Measurements from ENCODE around the gene GPR137.
"Not testable (repeated sequence)": the region's sequence is repeated elsewhere in the genome, so short reads cannot be mapped to it uniquely, and the experiment has no call there.

Gene GPR137

DNA sequence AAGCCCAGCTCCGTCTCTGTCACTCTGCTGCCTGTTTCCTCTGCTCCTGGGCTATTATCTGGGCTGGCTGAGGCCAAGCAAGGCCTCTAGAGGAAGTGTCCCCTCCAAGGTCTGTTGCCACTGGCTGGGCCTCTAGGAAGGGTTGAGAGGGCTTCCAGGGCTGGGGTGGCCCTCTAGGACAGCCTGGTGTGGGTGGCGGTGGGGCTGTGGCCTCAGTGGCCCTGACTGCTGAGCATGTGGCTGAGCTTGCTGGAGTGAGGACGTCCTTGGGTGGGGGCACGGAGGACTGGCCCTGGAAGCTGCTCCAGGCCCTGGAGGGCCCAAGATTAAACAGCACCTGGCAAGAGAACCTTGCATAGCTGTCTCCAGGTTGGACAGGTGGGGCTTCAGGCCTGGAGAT is 38.3 kb downstream of the GPR137 start:
- DNase-seq, result not testable (repeated sequence)

DNA sequence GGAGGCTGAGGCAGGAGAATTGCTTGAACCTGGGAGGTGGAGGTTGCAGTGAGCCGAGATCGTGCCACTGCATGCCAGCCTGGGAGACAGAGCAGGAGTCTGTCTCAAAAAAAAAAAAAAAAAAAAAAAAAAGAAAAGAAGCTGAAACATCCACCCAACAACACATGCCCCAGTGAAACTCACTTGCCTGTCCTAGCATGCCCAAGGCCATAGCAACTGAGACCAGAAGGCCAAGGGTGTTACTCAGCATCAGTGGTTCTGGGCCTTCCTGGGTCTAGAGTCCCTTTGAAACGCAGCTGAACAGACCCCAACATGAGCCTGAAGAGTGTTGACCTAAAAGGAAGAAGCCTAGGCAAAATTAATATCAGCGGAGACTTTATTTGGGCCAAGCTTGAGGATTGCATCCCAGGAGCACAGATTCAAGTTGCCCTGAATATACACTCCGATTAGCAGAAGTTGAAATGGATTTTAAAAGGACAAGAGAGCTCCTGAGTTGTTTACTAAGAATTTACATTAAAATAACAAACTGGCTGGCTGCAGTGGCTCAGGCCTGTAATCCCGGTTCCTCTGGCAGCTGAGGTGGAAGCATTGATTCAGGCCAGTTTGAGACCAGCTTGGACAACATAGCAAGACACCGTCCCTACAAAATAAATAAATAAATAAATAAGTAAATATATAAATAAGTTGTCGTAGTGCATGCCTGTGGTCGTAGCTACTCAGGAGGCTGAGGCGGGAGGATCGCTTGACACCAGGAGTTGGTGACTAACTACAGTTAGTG is 39.2 kb downstream of the GPR137 start:
- no peak for DNase-seq

DNA sequence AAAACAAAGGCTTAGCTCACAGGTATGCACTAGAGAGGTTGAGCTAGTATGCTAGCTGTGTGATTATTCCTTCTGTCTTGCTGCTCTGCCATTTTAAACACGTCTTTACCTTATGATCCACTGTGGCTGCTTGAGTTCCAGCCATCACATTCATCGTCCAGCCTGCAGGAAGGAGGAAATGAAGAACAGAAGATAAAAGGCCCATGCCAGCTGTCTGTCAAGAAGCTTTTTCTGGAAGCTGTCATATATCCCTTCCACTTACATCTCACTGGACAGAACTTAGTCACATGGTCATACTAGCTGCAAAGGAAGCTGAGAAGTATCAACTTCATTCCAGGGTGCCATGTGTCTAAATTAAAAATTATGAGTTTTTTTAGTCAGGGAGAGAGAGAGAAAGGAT is 41.7 kb downstream of the GPR137 start:
- DNase-seq, result no peak

DNA sequence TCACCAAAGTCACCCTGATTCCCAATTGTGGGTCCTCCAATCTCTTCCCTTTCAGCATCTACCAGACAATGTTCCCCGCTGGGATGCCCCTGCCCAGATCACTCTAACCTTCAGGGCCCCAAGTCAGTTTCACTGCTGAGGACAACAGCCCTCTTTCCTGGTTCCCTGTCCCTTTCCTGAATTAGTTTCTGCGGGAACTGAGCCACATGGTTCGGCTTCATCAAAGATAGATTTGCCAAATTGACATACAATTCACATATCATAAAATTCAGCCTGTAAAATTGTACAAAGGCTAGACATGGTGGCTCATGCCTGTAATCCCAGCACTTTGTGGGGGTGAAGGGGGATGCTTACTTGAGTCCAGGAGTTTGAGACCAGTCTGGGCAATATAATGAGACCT is 42.3 kb downstream of the GPR137 start:
- DNase-seq, result no peak

DNA sequence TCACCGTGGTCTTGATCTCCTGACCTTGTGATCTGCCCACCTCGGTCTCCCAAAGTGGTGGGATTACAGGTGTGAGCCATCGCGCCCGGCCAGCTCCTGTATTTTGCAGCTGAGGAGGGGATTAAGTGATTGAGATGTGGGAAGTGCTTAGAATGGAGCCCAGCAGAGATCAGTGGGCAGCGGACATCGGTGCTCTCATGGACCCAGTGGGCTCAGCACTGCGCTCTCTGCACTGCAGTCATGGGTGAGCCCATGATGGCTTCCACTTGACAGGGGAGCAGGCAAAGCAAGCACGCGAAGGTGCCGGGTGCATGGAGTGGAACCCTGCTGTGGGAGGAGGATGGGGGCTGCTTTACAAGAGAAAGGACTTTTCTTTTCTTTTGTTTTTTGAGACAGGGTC is 45.2 kb downstream of the GPR137 start:
- DNase-seq, result no peak

DNA sequence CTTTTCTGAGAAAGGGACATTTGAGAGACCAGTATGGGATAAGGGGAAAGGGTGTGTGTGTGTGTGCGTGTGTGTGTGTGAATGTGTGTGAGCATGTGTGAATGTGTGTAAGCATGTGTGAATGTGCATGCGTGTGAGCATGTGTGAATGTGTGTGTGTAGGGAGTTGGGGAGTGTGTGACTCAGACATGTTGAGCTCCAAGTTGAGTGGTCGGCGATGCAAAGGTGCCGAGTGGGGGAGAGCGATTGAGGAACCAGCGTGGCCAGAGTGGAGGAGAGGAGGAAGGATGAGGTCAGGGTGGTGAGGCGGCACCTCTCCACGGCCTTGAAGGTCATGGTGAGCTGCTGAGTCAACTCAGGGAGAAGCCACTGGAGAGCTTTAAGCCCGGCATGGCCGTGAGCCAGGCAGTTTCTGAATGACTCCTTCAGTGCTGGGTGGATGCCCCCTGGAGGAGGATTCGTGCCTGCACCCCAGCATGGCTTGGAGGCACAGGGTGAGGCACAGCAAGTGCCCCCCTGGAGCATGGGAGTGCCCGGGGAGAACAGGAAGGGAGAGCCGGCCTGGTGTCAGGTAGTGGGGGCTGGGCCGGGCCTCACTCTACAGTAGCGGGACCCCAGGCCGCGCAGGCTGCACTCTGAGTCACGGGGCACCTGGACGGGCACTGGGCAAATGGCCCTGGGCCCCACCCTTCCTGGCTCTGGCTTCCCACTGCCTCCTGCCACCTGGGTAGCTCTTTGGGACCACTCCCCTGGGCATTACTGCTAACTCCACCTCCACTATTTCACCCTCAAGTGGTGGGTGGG is 46.1 kb downstream of the GPR137 start:
- peak; percentile 97 for DNase-seq

DNA sequence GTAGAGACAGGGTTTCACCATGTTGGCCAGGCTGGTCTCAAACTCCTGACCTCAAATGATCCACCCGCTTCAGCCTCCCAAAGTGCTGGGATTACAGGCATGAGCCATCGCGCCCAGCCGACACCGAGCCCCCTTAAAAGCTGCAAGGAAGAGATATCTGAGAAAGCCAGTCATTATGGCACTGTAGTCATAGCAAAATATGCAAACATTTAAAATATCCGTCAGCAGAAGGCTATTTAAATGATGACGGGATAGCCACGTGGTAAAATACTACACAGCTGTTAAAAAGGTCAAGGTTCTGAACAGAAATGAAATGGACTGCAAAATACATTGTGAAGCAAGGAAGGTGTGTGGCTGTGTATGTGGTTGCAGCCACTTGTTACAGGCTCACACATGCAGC is 47.9 kb downstream of the GPR137 start:
- DNase-seq, result no peak

DNA sequence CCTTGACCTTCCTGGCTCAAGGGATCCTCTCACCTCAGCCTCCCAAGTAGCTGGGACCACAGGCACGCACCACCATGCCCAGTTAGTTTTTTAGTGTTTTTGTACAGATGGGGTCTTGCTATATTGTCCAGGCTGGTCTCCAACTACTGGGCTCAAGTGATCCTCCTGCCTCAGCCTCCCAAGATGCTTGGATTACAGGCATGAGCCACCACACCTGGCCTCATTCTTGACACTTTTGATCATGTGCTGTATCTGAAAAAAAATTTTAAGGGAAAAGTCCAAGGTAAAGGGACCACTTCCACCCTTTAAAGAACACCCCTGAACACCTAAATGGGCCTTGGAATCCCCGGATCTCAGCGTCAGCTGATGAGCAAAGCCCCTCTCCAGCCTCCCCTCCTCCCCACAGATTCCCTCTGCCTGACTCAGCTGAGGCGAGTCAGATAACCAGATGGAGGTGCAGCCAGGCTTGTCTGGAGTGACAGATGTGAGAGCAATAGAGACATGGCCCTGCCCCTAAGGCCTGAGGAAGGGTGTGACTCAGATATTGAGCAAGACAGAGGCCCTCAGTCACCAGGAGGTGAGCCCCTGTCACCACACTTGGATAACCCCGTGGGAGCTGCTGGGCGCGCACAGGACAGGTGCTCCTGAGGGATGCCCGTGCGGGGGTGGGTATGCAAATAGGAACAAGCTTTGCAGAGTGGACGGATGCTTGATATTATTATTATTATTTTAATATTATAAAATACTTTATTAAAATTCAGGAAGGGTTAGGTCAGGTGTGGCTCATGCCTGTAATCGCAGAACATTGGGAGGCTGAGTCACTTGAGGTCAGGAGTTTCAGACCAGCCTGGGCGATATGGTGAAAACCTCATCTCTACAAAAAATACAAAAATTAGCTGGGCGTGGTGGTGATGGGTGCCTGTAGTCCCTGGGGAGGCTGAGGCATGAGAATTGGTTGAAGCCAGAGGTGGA is 49.4 kb downstream of the GPR137 start:
- DNase-seq, result no peak

DNA sequence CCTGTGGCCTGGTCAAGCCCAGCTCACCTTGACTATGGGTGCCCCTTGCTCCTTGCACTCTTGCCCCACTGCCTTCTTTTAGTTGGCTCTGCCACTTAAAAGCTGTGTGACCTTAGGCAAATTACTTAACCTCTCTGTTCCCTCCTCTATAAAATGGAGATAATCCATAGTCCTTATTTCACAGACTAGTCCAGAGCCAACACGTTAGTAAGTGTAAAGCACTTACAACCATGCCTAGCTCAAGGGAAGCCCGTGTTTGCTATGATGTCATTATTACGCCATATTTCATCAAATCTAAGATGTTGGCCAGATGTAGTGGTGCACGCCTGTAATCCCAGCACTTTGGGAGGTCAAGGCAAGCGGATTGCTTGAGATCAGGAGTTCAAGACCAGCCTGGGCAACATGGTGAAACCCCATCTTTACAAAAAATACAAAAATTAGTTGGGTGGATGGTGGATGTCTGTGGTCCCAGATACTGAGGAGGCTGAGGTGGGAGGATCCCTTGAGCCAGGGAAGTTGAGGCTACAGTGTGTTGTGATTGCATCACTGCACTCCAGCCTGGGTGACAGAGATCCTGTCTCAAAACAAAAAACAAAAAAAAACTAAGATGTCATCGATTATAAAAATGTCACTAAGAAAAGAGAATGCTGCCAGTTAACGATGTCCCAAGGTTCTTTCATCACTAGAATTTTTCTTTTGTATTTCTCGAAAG is 52.0 kb downstream of the GPR137 start:
- DNase-seq, result no peak

DNA sequence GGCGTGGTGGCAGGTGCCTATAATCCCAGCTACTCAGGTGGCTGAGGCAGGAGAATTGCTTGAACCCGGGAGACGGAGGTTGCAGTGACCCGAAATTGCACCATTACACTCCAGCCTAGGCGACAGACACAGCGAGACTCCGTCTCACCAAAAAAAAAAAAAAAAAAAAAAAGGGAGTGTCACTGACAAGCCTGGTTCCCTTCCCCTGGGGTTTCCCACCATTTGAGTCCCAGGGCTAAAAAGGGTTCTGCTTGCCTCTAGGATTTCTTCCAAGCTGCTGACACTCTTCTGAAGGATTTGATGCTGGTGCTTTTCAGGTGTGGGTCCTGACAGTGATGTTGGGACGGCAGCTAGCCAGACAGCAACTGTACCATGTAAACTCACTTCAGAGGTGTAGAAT is 53.1 kb downstream of the GPR137 start:
- DNase-seq, result no peak

All from KG1 (cell line).